SJCRH30 (cell line): Measurements from ENCODE around the gene NRIP2. TPM values are rescaled to one million over a fixed set of nuclear protein-coding genes. Genes with fewer than 3 reads are reported as not detected.
A peak's percentile ranks its signal among the peaks of the same experiment; 100 is the strongest.

ENCODE experiments used
- DNase-seq, 2 experiments: peaks; one replicate each; pipeline ENCODE4 v3.0.0-alpha.2; 2015 to 2020
- H3K27ac ChIP-seq: fragments of 250-450 bp; sonication (Bioruptor Pico); 2 replicates; pipeline ENCODE4 v1.5.1; 2020; ENCODE audit warnings: mild to moderate bottlenecking, moderate library complexity
- H3K27me3 ChIP-seq: fragments of 250-450 bp; sonication (Bioruptor Pico); 2 replicates; pipeline ENCODE4 v1.5.1; 2020; ENCODE audit warnings: mild to moderate bottlenecking, moderate library complexity
- H3K36me3 ChIP-seq: fragments of 250-450 bp; sonication (Bioruptor Pico); 2 replicates; pipeline ENCODE4 v1.5.1; 2020; ENCODE audit warnings: mild to moderate bottlenecking, moderate library complexity
- H3K4me1 ChIP-seq: fragments of 250-450 bp; sonication (Bioruptor Pico); 2 replicates; pipeline ENCODE4 v1.5.1; 2020; ENCODE audit warnings: mild to moderate bottlenecking, moderate library complexity
- H3K4me3 ChIP-seq: fragments of 250-450 bp; sonication (Bioruptor Pico); 2 replicates; pipeline ENCODE4 v1.5.1; 2020; ENCODE audit warnings: mild to moderate bottlenecking, moderate library complexity
- H3K9me3 ChIP-seq: fragments of 250-450 bp; sonication (Bioruptor Pico); replicated peaks from 2 replicates; pipeline ENCODE4 v1.5.1; 2020; ENCODE audit warnings: mild to moderate bottlenecking, moderate library complexity
- total RNA-seq: library from RNA; depleted of rRNA; stranded (reverse); fragments of >200 nt; shearing (Covaris generic); gene quantifications from 2 replicates; pipeline ENCODE4 v1.2.3, GENCODE V29; 2014

The NRIP2 gene
- total RNA-seq, 1 experiment from 2014 or later, result 1.7 TPM

DNA sequence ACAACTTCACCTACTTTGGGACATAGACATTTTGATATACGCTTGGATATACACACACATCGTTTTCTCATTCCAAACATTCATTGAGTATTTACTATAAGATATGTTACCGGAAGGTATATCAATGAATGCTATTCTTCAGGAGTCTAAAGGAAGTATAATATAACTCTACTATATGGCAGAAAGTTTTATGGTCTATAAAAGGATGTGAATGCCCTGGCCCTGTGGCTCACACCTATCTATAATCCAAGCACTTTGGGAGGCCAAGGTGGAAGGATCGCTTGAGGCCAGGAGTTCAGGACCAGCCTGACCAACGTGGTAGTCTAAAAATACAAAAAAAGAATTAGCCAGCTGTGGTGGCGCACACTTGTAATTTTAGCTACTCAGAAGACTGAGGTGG, 5.6 kb downstream of the NRIP2 start:
- Histone ChIP-seq H3K4me1 (peaks cover 14% of the 10 kb centered on the region), H3K36me3 (peaks cover 17% of the 10 kb centered on the region), H3K9me3 (no peaks in the 10 kb centered on the region), H3K4me3 (no peak overlapping the region), H3K27ac (no peak overlapping the region), H3K27me3 (no peaks in the 10 kb centered on the region)
- no peak for DNase-seq

DNA sequence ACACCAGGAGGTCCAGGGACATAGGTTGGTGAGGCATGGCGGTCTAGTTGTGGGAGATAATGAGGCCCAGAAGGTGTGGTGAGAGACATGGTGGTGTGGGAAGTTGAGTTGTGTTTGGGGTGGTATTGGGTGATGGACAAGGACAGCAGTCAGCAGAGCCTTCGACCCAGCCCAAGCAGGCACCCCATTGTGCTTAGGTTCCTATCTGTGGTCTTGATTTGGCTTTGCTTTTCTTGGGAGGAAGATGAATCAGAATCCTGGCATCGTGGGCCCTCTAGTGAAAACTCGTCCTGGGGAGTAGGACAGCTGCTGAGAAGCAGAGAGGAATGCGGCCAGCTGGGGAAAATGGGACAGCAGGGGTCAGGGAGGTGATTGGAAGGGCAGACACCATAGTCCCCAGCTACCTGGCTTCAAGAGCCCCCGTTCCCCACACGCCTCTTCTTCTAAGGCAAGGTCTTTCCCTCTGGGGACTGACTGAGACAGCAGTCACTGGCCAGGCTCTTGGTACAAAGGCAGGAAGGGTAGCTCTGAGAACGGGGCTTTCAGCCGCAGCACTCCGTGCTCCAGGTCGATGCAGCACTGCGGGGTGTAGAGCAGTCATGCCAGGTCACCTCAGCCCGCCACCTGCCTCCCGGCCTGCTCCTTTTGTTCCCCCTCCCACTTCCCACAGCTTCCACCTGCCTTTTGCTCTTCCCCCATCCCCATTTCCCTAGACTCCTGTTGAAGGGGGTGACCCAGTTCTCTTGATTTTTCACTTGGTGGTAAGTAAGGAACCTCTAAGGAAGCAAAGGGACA, 7.9 kb downstream of the NRIP2 start:
- peak overlapping the region; percentile 49 for H3K27ac ChIP-seq
- no peaks in the 10 kb centered on the region for H3K27me3 ChIP-seq
- peaks cover 36% of the 10 kb centered on the region for H3K36me3 ChIP-seq

DNA sequence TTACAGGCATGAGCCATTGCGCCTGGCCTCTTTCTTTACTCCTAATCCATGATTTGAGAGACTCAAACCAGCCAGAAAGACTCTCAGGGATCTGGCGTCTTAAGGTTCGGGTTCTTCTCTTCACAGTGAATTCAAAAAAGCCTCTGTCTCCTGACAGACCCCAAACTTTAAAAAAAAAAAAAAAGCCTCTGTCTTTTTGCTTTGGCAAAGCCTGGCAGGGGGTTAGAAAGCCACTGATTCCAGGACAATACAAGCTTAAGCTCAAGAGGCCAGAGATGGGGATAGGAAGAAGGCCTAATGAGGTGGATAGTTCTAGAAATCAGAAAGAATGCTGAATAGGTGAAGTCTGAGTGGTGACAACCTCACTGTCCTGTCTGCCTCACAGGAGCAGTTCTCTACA, 8.8 kb downstream of the NRIP2 start:
- Histone ChIP-seq H3K4me1 (peaks cover 13% of the 10 kb centered on the region), H3K9me3 (no peaks in the 10 kb centered on the region), H3K27ac (peak overlapping the region; percentile 49), H3K4me3 (no peak overlapping the region), H3K27me3 (no peaks in the 10 kb centered on the region), H3K36me3 (peaks cover 40% of the 10 kb centered on the region)
- DNase-seq, result no peak

More for the DNA sequence above, 7.9 kb downstream of the NRIP2 start:
- peak; percentile 59 to 62 for DNase-seq
- no peak overlapping the region for H3K4me3 ChIP-seq
- no peaks in the 10 kb centered on the region for H3K9me3 ChIP-seq
- peaks cover 13% of the 10 kb centered on the region for H3K4me1 ChIP-seq

DNA sequence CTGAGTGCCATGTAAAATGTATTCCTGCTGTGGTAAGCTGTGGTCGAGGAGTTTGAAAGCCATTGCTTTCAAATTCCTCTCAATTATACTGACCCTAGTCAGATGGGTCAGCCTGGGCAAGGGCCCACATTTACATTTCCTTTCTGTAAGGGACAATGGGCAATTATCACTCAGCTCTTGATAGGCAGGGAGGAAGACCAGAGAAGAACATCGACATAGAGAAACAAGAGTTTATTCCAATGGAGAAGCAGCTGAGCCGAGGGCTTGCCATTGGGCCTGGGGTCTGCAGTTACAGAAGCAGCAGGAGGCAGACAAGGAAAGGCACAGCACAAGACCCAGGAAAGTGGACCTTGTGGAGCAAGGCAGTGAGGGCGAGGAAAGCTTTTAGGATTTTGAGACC, 9.7 kb downstream of the NRIP2 start:
- Histone ChIP-seq H3K36me3 (peaks cover 41% of the 10 kb centered on the region), H3K4me1 (peaks cover 13% of the 10 kb centered on the region), H3K27me3 (no peaks in the 10 kb centered on the region), H3K27ac (no peak overlapping the region), H3K4me3 (no peak overlapping the region), H3K9me3 (no peaks in the 10 kb centered on the region)
- DNase-seq, result no peak

DNA sequence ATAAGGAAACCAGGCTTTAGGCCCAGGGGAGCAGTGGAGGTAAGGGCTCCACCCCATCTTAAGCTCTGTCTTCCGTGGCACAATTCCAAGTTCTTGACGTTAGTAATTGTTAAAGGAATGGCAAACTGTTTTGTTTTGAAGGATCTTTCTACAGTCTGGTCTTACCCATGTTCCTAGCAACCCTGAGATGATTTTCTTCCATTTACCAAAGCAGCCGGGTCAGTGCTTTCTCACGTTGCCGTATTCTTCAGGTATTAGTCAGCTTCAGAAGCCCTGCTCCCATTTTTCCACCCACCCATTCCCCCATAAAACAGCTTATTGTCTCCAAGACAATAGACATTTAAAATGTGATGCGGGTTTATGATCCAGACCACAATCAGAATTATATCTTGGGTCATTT, 10.3 kb downstream of the NRIP2 start:
- Histone ChIP-seq H3K4me1 (peaks cover 13% of the 10 kb centered on the region), H3K27ac (no peak overlapping the region), H3K4me3 (no peak overlapping the region), H3K36me3 (peaks cover 40% of the 10 kb centered on the region), H3K9me3 (no peaks in the 10 kb centered on the region), H3K27me3 (no peaks in the 10 kb centered on the region)
- DNase-seq, result no peak

DNA sequence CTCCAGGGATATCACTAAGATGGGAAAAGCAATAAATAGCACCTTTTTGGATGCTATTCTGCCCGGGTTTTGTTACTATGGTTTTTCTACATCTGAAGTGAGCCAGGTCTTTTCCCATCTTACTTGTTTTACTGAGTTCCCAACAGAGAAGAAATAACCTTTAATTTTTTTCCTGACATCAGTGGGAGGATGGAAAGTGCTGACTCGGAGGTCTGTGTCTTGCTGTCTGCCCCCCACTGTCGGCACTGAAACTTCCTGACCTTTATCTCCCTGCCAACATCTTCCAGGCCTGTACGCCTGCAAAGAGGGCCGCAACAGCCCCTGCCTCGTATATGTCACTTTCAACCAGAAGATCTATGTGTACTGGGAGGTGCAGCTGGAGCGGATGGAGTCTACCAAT, 11.4 kb downstream of the NRIP2 start:
- no peak for DNase-seq
- peaks cover 46% of the 10 kb centered on the region for H3K36me3 ChIP-seq

DNA sequence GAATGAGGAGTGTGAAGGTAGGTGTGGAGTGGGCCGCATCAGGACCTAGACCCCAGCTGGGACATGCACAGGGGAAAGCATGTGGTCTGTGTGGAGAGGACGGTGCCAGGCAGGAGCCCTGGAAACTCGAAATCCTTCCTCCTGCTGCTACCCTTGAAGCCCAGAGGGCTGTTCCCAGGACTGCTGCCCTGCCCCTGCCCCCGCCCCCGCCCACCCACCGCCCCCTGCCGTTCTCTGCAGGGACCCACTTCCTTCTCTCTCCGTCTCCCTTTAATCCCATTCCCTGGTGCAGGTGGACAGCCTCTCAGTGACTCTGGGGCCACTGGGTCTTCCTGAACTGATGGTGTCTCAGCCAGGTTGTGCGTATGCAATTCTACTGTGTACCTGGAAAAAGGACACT, 14.4 kb downstream of the NRIP2 start:
- Histone ChIP-seq H3K27ac (no peak overlapping the region), H3K36me3 (peaks cover 52% of the 10 kb centered on the region), H3K9me3 (no peaks in the 10 kb centered on the region), H3K4me3 (no peak overlapping the region), H3K27me3 (no peaks in the 10 kb centered on the region), H3K4me1 (no peaks in the 10 kb centered on the region)
- DNase-seq, result no peak

More for the DNA sequence above, 11.4 kb downstream of the NRIP2 start:
- no peaks in the 10 kb centered on the region for H3K9me3 ChIP-seq
- H3K27ac ChIP-seq, result no peak overlapping the region
- H3K4me1 ChIP-seq, result peaks cover 13% of the 10 kb centered on the region
- H3K4me3 ChIP-seq, result no peak overlapping the region
- H3K27me3 ChIP-seq, result no peaks in the 10 kb centered on the region

DNA sequence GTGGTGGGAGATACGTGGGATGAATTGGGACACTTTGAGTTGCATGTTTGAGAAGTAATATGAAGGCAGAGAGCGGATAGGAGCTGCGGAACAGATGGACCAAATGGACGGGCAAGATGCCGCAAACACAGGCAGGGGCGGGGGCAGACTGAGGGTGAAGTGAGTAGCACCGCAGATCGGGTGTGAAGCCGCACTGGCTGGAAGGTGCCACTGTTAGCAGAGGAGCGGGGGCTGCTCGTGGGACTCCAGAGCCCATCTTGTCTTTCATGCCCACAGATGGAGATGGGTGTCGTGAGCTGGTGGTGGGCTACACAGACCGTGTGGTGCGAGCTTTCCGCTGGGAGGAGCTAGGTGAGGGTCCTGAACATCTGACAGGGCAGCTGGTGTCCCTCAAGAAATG, 15.0 kb downstream of the NRIP2 start:
- Histone ChIP-seq H3K9me3 (no peaks in the 10 kb centered on the region), H3K27ac (no peak overlapping the region), H3K4me3 (no peak overlapping the region), H3K36me3 (peaks cover 46% of the 10 kb centered on the region), H3K4me1 (no peaks in the 10 kb centered on the region), H3K27me3 (no peaks in the 10 kb centered on the region)
- DNase-seq, result no peak

DNA sequence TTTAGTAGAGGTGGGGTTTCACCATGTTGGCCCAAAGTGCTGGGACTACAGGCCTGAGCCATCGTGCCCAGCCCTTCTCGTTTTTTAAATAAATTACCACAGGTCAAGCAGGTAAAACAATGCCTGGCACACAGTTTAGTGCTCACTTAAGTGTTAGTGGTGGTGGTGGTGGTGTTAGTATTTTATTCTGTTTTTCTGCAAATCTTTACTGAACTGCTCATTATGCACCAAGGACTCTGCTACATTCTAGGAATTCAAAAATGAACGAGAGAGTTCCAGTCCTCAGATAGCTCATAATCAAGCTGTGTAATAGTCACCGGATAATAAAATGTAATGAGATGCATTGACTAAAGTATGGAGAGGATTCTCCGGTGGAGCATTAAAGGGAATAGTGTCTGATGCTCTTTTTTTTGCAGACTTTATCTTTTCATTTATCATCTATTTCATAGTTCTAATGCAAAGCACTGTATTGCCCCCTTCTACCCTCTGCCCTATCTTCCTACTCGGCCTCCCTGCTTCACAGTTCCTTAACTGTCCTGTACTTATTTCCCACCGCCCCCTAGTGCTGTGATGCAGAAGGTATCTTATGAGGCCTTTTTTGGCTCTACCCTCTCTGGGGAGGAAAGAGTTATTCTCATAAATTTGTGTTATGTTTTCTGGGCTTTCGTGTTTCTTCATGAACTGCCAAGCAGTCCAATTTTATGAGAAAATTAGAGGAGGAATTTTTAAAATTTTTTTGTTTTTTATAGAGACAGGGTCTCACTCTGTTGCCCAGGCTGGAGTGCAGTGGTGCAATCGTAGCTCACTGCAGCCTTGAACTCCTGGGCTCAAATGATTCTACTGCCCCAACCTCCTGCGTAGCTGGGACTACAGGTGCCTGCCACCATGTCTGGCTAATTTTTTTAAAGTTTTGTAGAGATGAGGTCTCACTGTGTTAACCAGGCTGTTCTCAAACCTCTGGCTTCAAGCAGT, 21.3 kb downstream of the NRIP2 start:
- H3K9me3 ChIP-seq, result no peaks in the 10 kb centered on the region
- H3K4me3 ChIP-seq, result peak overlapping the region; percentile 80
- H3K4me1 ChIP-seq, result no peaks in the 10 kb centered on the region; the same call in 1 of the 2 replicates
- H3K27ac ChIP-seq, result peak overlapping the region; percentile 85
- H3K27me3 ChIP-seq, result no peaks in the 10 kb centered on the region
- DNase-seq, result peak; percentile 74 to 82
- peaks cover 9% of the 10 kb centered on the region; the same call in 1 of the 2 replicates for H3K36me3 ChIP-seq

DNA sequence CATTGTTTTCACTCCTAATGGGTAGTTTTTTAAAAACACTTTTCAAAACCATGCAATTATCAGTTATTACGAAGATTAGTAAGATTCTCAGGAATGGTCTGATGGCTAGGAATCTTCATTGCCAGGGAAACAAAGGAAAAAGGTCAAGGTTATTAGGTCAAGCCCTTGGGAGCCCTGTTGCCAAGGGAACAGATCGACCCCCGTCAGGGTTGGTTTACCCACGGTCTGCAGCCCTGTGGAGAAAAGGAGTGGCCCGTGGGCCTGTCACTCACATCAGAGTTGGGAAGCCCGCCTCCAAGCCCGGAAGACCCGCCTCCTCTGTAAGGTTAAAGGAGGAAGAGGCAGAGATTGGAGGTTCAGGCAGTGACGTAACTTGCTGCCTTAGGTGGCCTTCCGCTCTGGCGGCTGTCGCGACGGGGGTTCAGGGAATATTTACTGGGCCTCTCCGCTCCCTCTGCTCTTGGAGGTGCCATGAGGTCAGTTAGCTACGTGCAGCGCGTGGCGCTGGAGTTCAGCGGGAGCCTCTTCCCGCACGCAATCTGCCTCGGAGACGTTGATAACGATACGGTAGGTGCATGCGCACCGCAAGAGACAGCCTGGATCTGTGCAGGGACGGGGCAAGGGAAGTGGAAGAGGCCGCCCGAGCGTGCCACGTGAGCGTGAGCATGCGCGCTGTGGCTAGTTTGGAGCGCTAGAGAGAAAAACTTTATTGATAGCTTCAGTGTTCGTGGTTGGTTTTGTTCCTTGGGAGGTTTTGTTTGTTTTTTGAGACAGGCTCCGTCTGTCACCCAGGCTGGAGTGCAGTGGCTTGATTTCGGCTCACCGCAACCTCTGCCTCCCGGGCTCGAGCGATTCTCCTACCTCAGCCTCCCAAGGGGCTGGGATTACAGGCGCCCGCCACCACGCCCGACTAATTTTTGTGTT, 22.3 kb downstream of the NRIP2 start, which contains the start of gene ITFG2:
Gene ITFG2, plus strand, starts transcription at position 379 of the 924 bp plus-strand sequence. Its CDS starts 93 bp downstream, at position 472.
- Histone ChIP-seq H3K4me3 (peak within 1 kb of the TSS; percentile 80), H3K4me1 (no peaks in the 10 kb centered on the region; the same call in 1 of the 2 replicates), H3K27me3 (no peaks in the 10 kb centered on the region), H3K36me3 (0 out of 2 replicates have a peak, but pooled peaks cover 2% of the 10 kb centered on the region), H3K27ac (peak within 1 kb of the TSS; percentile 85), H3K9me3 (no peaks in the 10 kb centered on the region)
- peak; percentile 99 for DNase-seq

DNA sequence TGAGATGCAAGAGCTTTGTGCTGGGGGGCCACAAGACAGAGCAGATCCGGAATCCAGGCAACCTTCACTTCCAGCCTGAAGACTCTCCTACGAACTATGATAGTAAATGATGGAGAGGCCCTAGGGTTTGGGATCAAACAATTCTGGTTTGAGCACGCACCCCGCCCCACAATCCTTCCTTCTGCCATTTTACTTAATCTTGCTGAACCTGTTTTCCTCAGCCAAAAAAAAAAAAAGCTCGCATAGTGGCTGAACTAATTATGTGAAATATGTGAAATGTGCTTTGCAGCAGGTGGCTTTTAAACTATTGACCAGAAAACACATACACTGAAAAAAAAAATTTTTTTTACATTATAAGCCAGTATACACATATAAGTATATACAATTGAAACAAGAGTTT, 23.0 kb downstream of the NRIP2 start:
- no peak for DNase-seq
- peak overlapping the region; percentile 80 for H3K4me3 ChIP-seq
- no peaks in the 10 kb centered on the region for H3K9me3 ChIP-seq
- H3K27ac ChIP-seq, result peak overlapping the region; percentile 85; the same call in 1 of the 2 replicates
- no peaks in the 10 kb centered on the region for H3K27me3 ChIP-seq
- H3K36me3 ChIP-seq, result no peaks in the 10 kb centered on the region
- no peaks in the 10 kb centered on the region; the same call in 1 of the 2 replicates for H3K4me1 ChIP-seq

DNA sequence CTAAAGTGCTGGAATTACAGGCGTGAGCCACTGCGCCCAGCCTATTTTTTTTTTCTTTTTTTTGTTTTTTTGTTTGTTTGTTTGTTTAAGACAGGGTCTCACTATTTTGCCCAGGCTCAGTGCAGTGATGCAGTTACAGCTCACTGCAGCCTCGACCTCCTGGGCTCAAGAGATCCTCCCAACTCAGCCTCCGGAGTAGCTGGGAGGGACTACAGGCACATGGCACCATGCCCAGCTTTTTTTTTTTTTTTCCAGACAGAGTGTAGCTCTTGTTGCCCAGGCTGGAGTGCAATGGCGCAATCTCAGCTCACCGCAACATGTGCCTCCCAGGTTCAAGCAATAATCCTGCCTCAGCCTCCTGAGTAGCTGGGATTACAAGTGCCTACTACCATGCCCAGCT, 28.1 kb downstream of the NRIP2 start:
- Histone ChIP-seq H3K4me1 (no peaks in the 10 kb centered on the region), H3K4me3 (no peak overlapping the region), H3K9me3 (no peaks in the 10 kb centered on the region), H3K27ac (no peak overlapping the region), H3K36me3 (peaks cover 32% of the 10 kb centered on the region), H3K27me3 (no peaks in the 10 kb centered on the region)
- no peak for DNase-seq

DNA sequence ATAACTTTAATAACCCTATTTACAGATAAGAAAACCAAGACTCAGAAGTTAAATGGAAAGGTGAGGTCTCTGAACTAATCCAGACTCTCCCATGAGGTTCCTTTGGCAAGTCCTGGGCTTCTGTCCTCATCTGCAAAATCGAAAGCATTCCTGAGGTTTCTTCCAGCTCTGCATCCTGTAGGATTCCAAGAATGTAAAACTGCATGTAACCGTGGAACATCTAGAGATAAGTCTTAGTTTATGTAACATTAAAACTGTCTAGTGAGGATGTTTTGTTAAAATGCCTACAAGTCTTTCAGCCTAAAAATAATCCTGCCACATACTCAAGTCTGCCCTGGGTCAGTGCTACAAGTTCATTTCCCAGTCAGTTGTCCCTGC, 29.7 kb downstream of the NRIP2 start:
- Histone ChIP-seq H3K27me3 (no peaks in the 10 kb centered on the region), H3K27ac (no peak overlapping the region), H3K4me1 (no peaks in the 10 kb centered on the region), H3K36me3 (peaks cover 48% of the 10 kb centered on the region), H3K4me3 (no peak overlapping the region), H3K9me3 (no peaks in the 10 kb centered on the region)
- DNase-seq, result no peak
